ENCODE measurements around the gene RBP3.

Gene RBP3

DNA sequence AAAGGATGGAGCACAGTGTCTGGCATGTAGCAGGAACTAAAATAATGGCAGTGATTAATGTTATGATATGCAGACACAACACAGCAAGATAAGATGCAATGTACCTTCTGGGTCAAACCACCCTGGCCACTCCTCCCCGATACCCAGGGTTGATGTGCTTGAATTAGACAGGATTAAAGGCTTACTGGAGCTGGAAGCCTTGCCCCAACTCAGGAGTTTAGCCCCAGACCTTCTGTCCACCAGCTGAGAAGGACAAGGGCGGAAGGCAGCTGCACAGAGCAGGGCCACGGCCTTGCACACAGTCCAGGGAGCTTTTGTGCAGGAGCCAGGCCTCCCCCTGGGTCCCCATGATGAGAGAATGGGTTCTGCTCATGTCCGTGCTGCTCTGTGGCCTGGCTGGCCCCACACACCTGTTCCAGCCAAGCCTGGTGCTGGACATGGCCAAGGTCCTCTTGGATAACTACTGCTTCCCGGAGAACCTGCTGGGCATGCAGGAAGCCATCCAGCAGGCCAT is at the start of gene RBP3:
TSS of gene RBP3 (plus strand) at position 226 of the 514 bp plus-strand sequence. CDS start at position 348, 122 bp downstream.
- DNase-seq, result no peak

DNA sequence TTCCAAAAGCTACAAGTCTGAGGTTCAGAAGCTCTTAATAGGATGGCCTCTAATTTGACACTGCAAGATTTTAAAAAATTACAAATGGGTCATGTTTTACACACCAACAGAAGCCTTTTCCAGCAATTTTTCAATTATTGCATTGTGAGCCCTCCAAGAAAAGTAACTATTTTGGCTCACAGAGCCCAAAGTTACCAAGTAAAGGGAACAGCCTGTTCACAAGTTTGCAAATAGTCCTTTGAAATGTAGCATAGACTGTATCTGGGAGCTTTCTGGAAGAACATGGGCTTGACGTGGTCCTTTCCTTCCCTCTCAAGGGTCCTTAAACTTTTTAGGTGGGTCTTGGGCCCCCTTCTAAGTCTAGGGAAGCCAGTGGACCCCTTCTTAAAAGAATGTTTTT is 49.4 kb upstream of the RBP3 start:
- no peak for DNase-seq

DNA sequence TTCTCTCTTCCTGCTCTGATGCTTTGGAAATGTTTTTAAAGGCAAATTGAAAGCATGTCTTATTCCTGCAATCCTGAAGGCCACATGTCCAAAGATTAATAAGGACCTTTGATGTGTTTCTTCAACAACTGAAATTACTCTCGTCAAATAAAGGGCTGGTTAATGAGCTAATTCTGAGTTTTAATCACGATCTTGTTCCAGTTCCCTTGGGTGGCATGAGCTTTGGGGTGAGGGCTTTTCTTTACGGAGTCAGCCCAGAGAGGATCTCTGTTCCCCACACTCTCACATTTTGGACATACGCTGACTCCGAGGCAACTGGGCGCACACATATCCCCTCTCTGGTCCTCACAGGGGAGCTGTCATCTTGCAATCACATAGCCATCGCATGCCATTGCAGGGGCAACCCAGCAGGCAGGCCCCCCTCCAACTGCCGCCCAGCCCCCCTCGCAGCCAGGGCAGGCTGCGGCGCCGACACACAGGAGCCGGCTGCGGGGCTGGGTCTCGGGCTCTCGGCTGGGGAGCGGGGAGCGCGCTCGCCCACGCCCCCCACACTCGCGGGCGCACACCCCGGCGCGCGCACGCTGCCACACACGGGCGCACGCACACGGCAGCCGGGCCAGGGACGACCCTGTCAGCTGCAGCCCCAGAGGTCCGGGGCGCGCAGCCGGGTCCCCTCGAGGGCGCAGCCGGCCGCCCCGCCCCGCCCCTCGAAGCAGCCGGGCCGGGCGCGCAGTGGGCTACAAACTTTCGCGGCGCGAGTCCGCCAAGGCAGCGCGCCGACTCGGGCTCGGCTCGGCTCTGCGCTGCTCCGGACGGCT is 48.3 kb upstream of the RBP3 start, which contains the start of gene GDF10:
TSS of gene GDF10 (plus strand) at position 587 of the 818 bp plus-strand sequence. CDS start 455 bp downstream, outside the sequence.
- DNase-seq, result peak; percentile 48

DNA sequence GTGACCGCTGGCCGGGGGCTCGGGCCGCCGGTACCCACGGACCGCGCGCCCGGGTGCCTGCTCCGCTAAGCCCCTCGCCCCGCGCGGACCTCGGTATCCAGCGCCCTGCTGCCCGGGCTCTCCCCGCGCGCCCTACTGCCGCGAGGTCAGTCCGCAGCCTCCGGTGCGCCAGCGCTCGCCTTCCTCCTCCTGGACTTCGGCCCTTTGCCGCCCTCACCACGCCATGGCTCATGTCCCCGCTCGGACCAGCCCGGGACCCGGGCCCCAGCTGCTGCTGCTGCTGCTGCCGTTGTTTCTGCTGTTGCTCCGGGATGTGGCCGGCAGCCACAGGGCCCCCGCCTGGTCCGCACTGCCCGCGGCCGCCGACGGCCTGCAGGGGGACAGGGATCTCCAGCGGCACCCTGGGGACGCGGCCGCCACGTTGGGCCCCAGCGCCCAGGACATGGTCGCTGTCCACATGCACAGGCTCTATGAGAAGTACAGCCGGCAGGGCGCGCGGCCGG is 47.7 kb upstream of the RBP3 start:
- no peak for DNase-seq

DNA sequence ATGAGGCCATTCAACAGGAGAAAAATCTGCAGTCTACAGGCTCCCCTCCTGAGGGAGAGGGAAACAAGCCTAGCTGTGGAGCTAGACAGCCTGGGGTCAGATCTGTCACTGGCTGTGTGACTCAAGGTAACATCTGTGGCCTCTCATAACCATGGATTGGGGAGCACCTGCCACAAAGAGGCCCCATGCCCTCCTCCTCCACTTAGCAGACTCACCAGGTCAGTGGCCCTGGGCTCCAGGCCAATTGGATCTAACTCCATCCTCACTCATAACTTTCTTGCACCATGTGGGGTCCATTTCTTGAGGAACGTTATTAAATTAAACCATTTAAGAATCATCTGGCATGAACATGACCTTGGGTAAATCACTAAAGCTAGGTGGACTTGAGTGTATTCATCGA is 46.3 kb upstream of the RBP3 start:
- no peak for DNase-seq

DNA sequence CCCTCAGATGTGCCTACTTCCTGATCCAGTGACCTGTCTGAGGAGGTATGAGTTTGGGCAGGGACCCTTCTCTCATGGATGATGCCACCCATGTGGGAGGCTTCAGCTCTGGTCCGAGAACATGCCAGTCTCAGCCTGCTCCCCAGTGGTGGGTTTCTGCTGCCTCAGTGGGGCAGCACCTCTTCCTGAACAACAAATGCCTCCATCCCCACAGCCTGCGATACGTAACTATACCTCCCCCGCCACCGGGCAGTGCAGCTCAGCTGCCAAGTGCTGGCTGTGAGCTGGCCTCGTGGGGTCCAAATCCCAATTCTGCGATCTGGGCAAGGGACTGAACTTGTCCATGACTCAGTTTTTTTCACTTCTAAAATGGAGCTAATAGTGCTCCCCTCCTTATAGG is 45.1 kb upstream of the RBP3 start:
- no peak for DNase-seq

DNA sequence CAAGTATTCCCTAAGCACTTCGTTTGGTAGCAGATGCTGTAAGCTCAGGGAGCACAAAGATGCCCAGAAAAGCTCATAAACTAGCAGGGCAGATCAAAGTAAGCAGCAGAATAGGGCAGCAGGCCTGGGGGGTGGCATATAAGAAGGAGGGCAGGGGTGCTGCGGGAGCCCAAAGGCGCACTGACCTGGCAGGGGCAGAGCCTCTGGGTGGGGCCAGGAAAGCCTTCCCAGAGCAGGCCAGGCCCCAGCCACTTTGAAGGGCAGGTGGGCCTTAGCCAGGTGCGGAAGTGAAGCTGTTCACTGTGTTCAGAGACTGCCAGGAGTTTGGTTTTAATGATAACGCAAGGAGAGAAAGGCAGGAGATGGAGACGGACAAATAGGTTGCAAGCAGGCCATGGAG is 44.3 kb upstream of the RBP3 start:
- DNase-seq, result no peak

DNA sequence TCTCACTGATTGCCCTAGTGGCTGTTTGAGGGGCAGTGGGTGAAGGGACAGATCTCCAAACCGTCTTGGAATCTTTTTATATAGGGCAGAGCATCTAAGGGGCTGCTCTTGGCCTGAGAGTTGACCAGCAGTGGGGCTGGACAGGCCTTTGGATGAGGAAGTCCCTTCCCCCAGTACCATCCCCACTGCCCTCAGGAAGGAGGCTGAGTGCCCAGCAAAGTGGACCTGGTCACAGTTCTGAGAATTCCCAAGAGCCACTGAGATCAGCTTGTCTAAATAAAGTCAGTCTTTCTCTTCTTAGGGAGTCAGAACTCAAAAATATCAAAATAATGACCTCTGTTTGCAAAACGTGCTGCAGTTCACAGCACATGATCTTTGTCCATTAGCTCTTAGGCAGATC is 42.6 kb upstream of the RBP3 start:
- DNase-seq, result no peak

DNA sequence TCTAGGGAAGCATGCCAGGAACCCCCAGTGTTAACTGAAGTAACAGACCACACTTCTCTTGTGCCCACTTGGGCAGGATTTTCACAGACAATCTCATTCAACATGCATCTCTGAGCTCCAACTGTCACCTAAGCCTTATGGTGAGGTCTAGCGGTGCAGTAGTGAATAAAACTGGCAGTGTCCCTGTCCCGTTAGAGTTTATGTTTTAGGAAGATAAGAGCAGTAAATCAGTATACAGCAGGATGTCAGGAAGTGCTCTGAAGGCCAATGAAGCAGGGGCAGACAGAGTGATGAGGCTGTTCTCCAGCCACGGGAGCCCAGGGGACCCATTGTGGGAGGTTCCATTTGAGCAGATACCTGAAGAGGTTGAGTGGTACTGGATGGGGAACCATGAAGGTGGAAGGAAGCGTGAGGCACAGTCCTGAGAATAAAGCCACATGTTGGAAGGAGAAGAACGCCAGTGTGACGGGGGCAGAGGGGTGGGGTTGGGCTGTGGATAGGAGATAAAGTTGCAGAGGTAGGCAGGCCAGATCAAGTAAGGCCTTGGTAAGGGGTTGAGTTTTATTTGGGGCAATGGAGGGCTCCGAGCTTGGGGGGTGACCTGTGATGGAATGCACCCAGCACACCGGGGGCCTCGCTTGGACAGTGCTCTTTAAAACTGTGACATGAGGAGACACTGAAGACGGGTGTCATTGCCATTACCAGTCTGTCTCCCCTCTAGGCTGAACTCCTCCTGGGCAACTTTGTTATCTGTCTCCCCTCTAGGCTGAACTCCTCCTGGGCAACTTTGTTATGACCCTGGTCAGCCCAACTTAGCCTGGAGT is 41.6 kb upstream of the RBP3 start:
- DNase-seq, result no peak

DNA sequence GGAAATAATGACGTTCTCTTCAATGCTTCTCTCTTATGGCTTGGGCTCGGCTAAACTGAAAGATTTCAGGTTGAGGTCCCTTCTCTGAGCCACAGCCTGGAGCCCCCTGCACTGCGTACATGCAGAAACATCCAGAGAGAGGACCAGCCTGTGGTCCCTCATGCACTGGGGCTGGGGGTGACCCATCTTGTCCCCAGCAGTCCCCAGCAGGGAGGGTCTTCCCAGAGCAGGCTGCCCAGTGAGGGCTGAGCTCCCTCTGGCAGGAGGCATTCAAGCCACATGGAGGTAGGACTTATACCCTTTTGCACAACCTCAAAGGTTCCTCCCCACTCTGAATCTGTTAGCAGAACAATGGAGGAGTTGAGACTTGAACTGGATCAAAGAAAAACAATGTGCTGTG is 40.8 kb upstream of the RBP3 start:
- no peak for DNase-seq

DNA sequence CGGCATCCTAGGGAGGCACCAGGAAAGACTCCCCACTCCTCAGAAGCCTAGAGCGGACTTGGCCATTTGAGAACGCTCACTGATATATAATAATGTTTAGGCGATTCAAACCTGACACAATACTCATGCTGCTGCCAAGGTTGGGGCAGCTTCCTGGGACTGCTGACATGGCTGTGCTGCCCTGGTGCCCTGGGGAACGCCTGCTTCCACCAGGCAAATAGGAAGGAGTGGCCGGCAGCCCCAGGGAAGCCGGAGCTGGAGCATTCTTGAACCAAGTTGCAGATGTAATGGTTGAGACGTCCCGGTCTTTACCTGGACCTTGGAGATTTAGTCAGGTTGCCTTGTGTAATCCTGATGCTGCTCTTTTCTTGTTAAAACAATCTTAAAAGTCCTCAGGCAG is 39.4 kb upstream of the RBP3 start:
- DNase-seq, result no peak

DNA sequence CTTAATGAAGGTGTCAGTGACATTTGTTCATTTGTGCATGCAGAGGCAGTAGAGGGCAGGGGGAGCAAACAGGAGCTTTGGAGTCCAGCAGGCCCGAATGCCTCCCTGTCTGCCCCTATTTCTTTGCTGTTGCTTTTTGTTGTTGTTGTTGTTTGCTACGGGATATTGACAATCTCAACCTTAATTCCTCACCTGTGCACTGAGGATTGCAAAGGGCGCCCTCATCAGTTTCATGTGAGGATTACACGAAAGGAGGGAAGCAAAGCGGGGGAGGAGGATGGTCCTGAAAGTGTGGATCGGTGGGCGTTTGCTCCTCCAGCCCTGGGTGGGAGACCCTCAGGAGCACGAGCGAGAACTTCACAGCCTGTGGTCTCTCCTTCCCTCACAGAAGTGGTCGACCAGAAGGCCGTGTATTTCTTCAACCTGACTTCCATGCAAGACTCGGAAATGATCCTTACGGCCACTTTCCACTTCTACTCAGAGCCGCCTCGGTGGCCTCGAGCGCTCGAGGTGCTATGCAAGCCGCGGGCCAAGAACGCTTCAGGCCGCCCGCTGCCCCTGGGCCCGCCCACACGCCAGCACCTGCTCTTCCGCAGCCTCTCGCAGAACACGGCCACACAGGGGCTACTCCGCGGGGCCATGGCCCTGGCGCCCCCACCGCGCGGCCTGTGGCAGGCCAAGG is 38.6 kb upstream of the RBP3 start:
- no peak for DNase-seq

DNA sequence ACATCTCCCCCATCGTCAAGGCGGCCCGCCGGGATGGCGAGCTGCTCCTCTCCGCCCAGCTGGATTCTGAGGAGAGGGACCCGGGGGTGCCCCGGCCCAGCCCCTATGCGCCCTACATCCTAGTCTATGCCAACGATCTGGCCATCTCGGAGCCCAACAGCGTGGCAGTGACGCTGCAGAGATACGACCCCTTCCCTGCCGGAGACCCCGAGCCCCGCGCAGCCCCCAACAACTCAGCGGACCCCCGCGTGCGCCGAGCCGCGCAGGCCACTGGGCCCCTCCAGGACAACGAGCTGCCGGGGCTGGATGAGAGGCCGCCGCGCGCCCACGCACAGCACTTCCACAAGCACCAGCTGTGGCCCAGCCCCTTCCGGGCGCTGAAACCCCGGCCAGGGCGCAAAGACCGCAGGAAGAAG is 38.1 kb upstream of the RBP3 start:
- no peak for DNase-seq

DNA sequence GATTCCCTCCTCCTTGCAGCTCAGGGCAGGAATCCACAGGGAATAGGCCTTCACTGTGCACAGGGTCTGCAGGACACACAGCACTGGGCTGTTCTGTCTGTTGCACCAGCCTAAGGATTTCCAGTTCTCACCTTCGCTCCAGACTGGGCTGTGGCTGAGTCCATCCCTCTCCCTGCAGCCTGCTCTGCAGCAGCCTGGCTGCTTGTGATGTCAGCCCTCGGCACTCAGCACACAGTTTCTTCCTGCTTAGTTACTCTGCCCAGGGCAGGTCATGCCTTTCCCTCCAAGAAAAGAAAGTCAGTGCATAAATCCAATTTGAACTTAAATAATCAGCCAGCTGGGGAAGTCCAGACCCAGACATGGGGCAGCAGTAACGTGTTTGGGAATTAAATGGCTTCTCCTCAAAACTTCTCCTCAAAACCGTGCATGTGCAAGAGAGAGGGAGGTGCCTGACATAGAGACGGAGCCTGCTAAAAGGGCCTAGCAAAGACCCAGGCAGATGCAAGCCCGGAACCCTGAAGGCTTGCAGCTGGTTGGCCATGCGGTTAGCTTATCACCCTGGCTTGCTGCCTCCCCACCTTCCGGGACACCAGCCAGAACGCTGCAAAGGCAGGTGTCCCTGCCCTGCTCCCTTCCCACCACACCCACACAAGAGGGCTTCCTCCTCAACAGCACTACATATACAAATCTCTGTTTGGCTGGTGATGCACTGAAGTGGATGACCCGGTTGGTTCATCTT is 36.8 kb upstream of the RBP3 start:
- no peak for DNase-seq

DNA sequence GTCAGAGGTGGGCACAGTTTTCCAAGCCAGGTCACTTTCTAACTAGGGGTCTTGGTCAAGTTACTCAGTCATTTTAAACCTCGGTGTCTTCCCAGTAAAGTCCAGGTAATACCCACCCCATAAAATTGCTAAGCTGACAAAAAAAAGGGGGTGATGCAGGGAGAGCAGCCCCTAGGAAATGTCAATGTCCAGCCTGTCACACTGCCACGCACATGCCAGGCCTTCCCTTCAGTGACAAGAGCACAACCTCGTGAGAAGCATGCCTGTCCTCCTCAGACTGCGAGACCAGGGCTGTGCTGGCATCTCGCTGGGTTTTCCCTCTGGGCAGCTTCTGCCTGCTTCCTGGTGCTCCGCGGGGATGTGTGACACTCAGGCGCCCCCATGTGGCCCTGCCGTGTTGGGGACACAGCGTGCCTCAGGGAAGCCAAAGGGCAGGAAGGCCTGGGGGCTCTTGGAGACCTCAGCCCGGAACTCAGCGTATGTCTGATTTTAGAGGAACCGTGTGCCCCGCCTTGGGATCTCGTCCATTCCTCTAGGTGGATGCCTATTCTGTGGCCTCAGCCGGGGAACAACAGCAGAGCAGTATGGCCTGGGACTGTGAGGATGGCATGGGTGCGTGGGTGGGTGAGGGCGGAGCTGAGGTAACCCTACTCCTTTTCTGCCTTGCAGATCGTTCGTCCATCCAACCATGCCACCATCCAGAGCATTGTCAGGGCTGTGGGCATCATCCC is 36.1 kb upstream of the RBP3 start:
- peak; percentile 85 for DNase-seq

DNA sequence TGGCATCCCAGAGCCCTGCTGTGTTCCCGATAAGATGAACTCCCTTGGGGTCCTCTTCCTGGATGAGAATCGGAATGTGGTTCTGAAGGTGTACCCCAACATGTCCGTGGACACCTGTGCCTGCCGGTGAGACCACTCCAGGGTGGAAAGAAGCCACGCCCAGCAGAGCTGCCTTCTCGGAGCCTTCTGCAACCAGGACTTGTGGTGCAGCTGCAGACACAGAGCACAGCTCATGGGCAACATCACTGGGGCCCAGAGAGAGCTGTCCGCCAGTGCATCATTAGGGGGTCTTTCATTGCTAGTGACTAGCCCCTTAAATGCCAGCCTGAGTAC is 35.5 kb upstream of the RBP3 start:
- no peak for DNase-seq

DNA sequence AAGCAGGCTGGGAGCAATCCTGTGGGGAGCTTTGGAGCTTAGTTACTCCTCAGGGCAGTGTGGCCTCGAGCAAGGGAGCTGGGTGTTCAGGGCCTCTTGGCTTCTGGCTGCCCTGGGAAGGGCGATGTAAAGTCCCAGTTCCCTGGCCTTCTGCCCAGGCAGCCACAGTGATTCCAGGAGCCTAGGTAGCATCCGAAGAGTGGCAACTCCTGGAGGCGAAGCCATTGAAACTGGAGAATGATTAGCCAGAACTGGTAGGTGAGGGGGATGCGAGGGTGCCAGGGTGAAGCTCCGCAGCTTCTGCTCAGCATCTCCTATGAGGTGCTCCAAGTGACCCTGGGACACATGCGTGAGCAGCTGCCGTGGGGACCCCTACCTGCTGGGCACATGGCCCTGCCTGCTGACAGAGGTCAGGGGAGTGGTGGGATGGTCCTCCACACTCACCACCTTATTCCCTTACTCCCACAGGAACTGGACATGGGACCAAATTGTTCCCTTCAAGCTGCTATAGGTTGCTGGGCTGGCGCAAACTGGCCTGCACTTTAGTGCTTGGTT is 33.7 kb upstream of the RBP3 start:
- DNase-seq, result no peak

DNA sequence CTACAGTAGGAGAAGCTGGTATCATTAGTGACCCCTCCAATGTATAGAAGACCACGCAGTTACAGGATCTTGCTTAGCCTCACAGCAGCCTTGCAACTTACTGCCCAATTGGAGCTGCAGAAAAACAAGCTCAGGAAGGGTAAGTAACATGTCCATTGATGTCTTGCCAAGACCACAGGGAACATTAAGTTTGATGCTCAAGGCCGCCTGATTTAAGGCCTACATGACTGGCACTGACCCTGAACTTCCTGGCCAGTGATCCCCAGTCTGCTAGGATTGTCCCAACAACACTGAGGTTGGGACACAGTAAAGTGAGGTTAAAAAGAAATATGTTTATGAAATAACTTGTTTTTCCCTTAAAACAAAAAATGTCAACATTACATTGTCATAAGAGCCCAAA is 32.7 kb upstream of the RBP3 start:
- DNase-seq, result no peak

DNA sequence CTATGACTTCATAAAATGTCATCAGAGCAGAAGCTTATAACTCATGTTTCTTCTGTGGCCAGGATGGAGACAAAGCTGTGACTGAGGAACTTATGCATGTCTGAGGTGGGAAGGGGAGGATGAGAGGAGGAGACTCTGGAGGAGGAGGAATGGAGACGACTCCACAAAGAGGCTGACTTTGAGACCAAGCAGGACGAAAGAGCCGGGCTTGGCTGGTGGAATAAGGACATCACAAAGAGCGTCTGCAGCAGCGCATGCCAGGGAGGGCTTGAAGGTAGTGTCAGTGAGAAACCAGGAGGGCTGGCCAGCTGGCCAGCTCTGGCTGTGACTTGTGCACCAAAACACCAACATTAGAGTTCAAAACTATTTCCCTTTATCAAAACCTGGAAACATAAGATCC is 32.0 kb upstream of the RBP3 start:
- DNase-seq, result no peak

DNA sequence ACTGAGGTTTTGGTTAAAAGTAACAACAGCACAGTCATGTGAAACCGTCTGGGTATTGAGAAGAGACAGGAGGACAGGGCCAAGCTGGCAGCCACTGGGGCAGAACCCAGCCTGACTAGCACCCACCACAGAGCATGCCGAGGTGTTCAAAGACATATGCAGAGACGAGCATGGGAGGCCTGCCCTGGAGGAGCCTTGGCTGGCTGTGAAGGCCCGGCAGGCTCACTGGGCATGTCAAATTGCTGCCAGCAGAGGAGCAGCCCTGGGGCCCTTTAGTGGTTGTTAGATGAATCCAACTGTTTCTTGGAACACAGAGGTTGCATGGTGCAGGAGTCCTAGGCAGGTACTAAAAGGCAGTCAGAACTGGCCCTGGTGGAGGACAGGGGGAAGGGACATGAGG is 30.9 kb upstream of the RBP3 start:
- no peak for DNase-seq

DNA sequence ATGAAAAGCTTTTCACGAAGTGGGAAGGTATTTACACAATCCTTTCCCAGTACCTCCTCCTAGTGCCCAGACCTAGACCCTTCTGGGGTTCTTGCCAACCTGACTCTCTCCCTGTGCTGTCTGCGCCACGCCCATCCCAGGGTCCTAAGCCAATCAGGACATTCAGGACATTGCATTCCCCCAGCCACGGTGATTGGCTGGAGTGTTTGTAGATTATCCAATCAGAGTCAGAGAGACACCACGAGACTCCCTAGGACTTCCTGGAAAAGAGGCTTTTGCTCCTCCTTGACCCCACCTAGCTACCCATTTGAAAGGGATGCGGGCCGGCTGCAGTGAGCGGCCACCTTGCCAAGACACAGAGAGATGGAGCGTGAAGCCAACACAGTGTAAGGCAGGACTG is 29.5 kb upstream of the RBP3 start:
- no peak for DNase-seq

DNA sequence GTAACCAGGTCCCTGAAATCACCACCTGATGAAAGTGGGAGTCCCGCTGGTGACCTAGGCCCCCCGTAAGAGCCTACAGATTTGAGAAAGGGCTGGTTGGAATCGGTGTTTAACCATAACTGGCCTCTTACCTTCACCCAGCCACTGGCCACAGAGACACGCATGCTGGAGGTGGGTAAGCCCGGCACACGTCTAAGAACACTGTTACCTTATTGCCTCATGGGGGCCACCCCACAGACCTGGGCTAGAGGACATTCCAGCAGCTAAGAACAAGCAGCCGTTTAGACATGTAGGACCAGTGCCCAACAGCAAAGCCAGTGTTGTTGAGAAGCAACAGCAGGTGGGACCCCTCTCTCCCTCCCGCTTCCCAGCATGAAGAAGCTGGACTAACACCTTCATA is 28.4 kb upstream of the RBP3 start:
- DNase-seq, result no peak

All from activated CD8-positive, alpha-beta memory T cell treated with anti-CD3 and anti-CD28 coated beads, Interleukin-2, amount 50 U/mL, for 4 hours (primary cell).